HUDEP-2 (cell line): ENCODE data around the gene SLC13A5.
"Not testable (repeated sequence)": the region's sequence is repeated elsewhere in the genome, so short reads cannot be mapped to it uniquely, and the experiment has no call there.

Experiments
- DNase-seq, 76 experiments: peaks; one replicate each; lab custom pipeline; 2025; ENCODE audit not compliant: unreplicated experiment in 76 of 76; lab: John Stamatoyannopoulos, UW

SLC13A5 gene

GRCh38 chr17:6713130-6713917 lies at the start of gene SLC13A5:
Gene SLC13A5 (minus strand): TSS chr17:6713369. CDS start chr17:6713333, 36 bp downstream.
- peak in 14 of 76 experiments; percentile 2 to 38 (median 8) for DNase-seq

DNA sequence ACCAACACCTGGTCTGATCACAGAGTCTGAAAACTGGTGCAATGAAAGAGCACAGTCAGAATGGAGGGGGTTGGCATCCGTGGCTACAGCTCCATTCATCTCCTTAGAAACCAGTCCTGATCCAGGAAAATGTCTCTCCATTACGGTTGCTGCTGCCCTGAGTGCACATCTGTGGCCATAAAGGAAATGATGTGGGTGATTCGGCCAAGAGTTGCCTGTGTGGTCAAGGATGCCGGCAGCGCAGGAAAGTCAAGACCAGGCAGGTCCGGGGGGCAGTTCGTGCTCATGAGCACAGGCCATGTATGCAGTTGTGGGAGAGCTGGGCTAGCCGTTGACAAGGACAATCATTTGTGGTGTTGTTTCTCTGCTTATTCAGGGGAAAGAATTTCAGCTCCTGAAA lies 48.6 kb upstream of the SLC13A5 start:
- DNase-seq, result no peak

DNA sequence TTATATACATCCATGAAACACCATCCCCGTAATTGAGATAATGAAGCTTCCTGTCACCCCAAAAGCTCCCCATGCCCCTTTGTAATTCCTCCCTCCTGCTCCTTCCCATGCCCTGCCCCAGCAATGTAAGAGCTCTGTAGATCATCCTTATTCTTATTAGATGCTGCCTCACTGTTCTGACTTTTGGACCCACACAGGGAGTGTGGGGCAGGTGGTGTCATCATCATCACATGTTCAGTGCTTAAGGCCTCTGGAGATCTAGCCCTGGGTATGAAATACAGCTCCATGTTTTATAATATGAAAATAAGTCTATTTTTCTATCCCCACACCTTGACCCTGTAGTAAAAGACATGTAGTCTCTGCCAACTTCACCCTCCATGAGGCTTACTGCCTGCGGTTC lies 44.6 kb upstream of the SLC13A5 start:
- DNase-seq, result no peak

DNA sequence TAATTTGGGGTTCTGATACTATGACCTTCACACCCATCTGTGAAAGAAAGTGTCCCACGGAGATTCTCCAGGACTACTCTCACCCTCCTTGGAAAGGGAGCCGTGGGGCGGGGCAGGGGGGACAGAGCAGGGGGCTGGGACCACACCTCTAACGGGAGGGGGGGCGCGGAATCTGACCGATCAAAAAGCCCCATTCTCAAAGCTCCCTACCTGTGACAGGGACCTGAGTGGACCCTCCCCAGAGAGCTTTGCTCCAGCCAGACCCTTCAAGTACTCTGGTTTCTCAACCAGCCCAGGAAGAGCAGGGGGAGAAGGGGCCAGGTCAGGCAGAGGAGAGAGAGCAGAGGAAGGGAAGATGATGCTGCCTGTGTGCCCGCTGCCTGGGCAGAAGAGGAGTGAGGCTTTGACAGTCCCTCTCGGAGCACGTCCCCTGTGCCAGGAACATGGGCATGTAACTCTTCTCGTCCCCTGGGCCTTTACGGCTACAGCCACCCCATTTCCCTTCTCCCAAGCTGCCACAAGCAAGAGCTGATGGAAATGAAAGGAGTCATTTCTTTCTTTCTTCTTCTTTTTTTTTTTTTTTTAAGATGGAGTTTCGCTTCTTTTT lies 43.4 kb upstream of the SLC13A5 start:
- DNase-seq, result no peak

- peak in 5 of 76 experiments; percentile 6 to 24 (median 13) for DNase-seq
Measured at GRCh38 chr17:6755731-6756184, 42.6 kb upstream of the SLC13A5 start, which contains the start of gene XAF1. Gene XAF1 (plus strand): TSS chr17:6756046. CDS start chr17:6756079, 33 bp downstream.

DNA sequence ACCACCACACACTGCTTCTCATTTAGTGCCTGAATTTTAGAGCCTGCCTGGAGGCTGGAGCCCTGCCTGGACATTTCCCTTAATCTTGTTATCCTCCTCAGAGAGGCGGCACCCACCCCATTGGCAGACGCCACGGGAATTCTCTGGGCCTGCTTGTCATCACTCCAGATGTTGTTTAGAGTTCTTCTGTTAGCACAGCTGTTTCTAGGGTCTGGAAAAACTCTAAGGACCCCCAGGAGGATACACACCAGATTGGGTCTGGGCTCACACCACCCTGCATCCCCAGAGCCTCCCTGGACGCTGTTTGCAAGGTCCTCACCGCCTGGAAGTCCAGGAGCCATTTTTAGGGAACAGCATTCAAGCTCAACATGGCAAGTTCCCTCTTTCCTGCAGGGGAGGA lies 42.1 kb upstream of the SLC13A5 start:
- DNase-seq, result peak in 1 of 76 experiments; percentile 1

GRCh38 chr17:6753546-6753945 lies 40.4 kb upstream of the SLC13A5 start:
- DNase-seq, result no peak

DNA sequence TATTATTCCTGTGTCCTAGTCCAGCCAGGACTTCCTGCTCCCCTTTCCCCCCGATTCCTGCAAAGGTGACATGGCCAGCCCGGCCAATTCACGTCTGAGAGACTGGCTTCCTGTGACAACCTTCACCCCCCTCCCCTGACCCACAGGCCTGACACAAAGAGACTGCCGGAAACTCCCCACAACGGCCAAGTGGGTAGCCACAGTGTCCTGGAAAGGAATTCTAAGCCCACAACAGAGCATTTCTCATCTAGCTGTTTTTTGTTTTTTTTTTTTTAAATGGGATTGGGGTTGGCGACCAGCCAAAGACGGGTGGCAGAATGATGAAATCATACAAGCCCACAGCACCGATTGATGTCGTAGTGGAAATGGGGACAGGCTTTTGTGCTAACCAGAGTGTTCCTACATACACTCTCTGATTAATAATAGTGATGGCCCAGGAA lies 39.9 kb upstream of the SLC13A5 start:
- no peak for DNase-seq

GRCh38 chr17:6752068-6752909 lies 39.1 kb upstream of the SLC13A5 start:
- no peak for DNase-seq

- peak in 2 of 76 experiments; percentile 2 to 10 for DNase-seq
Measured at GRCh38 chr17:6749519-6749918, 36.4 kb upstream of the SLC13A5 start.

- DNase-seq, result no peak
Measured at GRCh38 chr17:6748617-6749016, 35.4 kb upstream of the SLC13A5 start.

GRCh38 chr17:6746665-6747064 lies 33.5 kb upstream of the SLC13A5 start:
- not testable (repeated sequence) for DNase-seq

DNA sequence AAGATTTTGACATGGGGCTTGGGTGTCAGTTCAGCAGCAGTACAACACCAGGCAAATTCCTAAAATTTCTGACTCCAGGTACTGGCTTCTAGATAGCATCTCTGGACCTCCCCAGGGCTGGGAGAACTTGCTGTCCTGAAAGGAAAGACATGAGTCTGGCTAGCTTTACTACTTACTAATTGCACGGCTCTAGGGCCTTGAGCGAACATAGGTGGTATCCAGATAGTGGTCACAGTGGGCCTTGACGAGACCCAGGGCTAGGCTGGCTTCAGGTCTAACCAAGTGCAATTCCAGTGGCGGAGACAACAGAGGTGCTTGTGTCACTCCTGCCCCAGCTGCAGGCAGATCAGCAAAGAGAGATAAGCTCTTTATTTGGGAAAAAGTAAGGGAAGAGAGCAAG lies 16.4 kb upstream of the SLC13A5 start:
- DNase-seq, result no peak

DNA sequence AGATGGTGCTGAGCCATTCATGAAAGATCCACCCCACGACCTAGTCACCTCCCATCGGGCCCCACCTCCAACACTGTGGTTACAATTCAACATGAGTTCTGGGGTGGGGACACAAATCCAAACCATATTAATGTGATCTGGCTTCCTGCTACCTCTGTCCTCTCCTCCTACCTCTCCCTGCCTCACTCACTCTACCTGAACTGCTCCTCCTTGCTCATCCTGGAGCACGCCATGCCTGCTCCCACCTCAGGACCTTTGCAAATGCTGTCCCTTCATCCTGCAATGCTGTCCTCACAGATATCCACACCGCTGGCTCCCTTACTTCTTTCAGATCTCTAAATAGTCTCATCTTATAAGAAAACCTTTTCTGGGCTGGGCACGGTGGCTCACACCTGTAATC lies 10.8 kb upstream of the SLC13A5 start:
- DNase-seq, result no peak

DNA sequence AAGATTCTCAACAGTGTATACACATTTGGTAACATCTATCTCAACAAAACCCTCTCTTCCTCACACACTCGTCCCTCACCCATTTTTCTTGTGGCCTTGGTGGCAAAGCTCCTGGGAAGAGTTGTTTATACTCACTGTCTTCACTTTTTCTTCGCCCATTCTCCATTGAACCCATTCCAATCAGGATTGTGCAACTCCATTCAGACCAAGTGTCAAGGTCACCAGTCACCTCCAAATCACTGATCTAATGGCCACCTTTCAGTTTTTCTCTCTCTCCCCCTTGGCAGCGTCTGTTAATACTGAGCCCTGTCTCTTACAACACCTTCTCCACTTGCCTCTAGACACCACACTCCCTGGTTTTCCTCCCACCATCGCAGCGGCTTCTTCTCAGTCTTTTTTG lies 8.6 kb upstream of the SLC13A5 start:
- no peak for DNase-seq

DNA sequence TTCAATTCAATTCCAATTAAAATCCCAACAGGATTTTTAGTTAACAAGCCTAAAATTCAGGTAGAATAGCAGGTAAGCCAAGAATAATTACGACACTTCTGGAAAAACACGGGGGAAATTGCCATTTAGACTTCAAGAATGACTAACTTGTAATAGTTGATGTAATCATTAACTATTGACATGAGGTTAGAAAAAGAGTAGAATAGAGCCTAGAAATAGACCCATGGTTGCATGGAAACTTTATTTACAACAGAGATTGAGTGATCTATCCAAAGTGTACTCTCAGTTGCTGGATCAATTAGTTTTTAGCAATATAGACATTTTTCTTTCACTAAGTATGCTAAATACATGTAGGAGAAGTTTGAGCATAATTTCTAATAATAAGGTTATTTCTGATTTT lies 3.6 kb upstream of the SLC13A5 start:
- DNase-seq, result no peak

GRCh38 chr17:6714315-6714874 lies 1.2 kb upstream of the SLC13A5 start:
- no peak for DNase-seq

- DNase-seq, result no peak
Measured at GRCh38 chr17:6713918-6714271, 726 bp upstream of the SLC13A5 start.

- DNase-seq, result no peak
Measured at GRCh38 chr17:6712854-6713129, 377 bp downstream of the SLC13A5 start.

- no peak for DNase-seq
Measured at GRCh38 chr17:6712058-6712853, 913 bp downstream of the SLC13A5 start.
